Mesenchymal stem cell (in vitro differentiated cells and primary cell): Measurements from ENCODE around the gene RAB7A.
A peak's percentile ranks its signal among the peaks of the same experiment; 100 is the strongest.

Experiments
- DNase-seq: peaks from one replicate; pipeline ENCODE4 v3.0.0-alpha.2; 2013
- H2AFZ ChIP-seq: one replicate; pipeline ENCODE4 v1.6.1; 2013; ENCODE audit warnings: low read depth, mild to moderate bottlenecking, control low read depth, inconsistent platforms, low read length, moderate library complexity
- H2AK5ac ChIP-seq: 2 replicates; pipeline ENCODE4 v1.6.1; 2013; ENCODE audit warnings: low read length, moderate library complexity, mild to moderate bottlenecking, inconsistent platforms; ENCODE audit not compliant: severe bottlenecking
- H2BK120ac ChIP-seq: one replicate; pipeline ENCODE4 v1.6.1; 2013; ENCODE audit warnings: low read depth, mild to moderate bottlenecking, inconsistent platforms, low read length, moderate library complexity
- H2BK12ac ChIP-seq, 2 experiments: one replicate each; pipeline ENCODE4 v1.6.1; 2013; ENCODE audit warnings: inconsistent platforms in 2 of 2, low read length in 2 of 2, mild to moderate bottlenecking in 2 of 2, moderate library complexity in 2 of 2, control low read depth in 1 of 2
- H2BK15ac ChIP-seq: one replicate; pipeline ENCODE4 v1.6.1; 2013; ENCODE audit warnings: mild to moderate bottlenecking, low read depth, inconsistent platforms; ENCODE audit not compliant: poor library complexity, severe bottlenecking
- H2BK5ac ChIP-seq: 2 replicates; pipeline ENCODE4 v1.6.1; 2013; ENCODE audit warnings: low read depth, mild to moderate bottlenecking, low read length, control low read depth, inconsistent platforms; ENCODE audit not compliant: poor library complexity, severe bottlenecking
- H3K14ac ChIP-seq, 2 experiments: one replicate each; pipeline ENCODE4 v1.6.1; 2013; ENCODE audit warnings: inconsistent platforms in 2 of 2, low read length in 2 of 2, control low read depth in 1 of 2, mild to moderate bottlenecking in 1 of 2, moderate library complexity in 1 of 2
- H3K18ac ChIP-seq, 2 experiments: one replicate each; pipeline ENCODE4 v1.6.1; 2013; ENCODE audit warnings: inconsistent platforms in 2 of 2, low read length in 2 of 2, control low read depth in 1 of 2, low read depth in 1 of 2, mild to moderate bottlenecking in 1 of 2
- H3K23ac ChIP-seq, 2 experiments: one replicate each; pipeline ENCODE4 v1.6.1; 2013; ENCODE audit warnings: inconsistent platforms in 2 of 2, low read length in 2 of 2, mild to moderate bottlenecking in 2 of 2, moderate library complexity in 2 of 2, control low read depth in 1 of 2
- H3K27ac ChIP-seq: 2 replicates; pipeline ENCODE4 v1.5.1; 2013; ENCODE audit warnings: mild to moderate bottlenecking, moderate library complexity, low read length, control low read depth, inconsistent platforms; ENCODE audit not compliant: poor library complexity, severe bottlenecking
- H3K27me3 ChIP-seq, 2 experiments: 2 replicates each; pipeline versions ENCODE4 v1.6.1 to v1.7.0; 2013; ENCODE audit warnings: low read length in 2 of 2, mild to moderate bottlenecking in 2 of 2, moderate library complexity in 2 of 2, control low read depth in 1 of 2, inconsistent platforms in 1 of 2; ENCODE audit not compliant: control insufficient read depth in 1 of 2, insufficient read depth in 1 of 2
- H3K36me3 ChIP-seq, 2 experiments: 2 replicates each; pipeline versions ENCODE4 v1.6.1 to v1.7.0; 2013; ENCODE audit warnings: low read length in 2 of 2, control low read depth in 1 of 2, inconsistent platforms in 1 of 2, low read depth in 1 of 2, mild to moderate bottlenecking in 1 of 2; ENCODE audit not compliant: insufficient read depth in 2 of 2, control insufficient read depth in 1 of 2
- H3K4ac ChIP-seq, 2 experiments: one replicate each; pipeline ENCODE4 v1.6.1; 2013; ENCODE audit warnings: inconsistent platforms in 2 of 2, low read length in 2 of 2, mild to moderate bottlenecking in 2 of 2, moderate library complexity in 2 of 2, control low read depth in 1 of 2, low read depth in 1 of 2
- H3K4me1 ChIP-seq: 2 replicates; pipeline ENCODE4 v1.6.1; 2013; ENCODE audit warnings: low read depth, low read length, control low read depth; ENCODE audit not compliant: control insufficient read depth, insufficient read depth
- H3K4me2 ChIP-seq: 2 replicates; pipeline ENCODE4 v1.6.1; 2013; ENCODE audit warnings: low read length, mild to moderate bottlenecking, inconsistent platforms; ENCODE audit not compliant: poor library complexity, severe bottlenecking
- H3K4me3 ChIP-seq, 2 experiments: 2 replicates each; pipeline versions ENCODE4 v1.5.1 to v1.7.0; 2013; ENCODE audit warnings: low read length in 2 of 2, mild to moderate bottlenecking in 2 of 2, control low read depth in 1 of 2, low read depth in 1 of 2; ENCODE audit not compliant: insufficient read depth in 1 of 2
- H3K79me1 ChIP-seq: replicated peaks from 2 replicates; pipeline ENCODE4 v1.6.1; 2013; ENCODE audit warnings: mild to moderate bottlenecking, control low read depth, low read length, inconsistent platforms; ENCODE audit not compliant: poor library complexity, severe bottlenecking
- H3K9ac ChIP-seq: 2 replicates; pipeline ENCODE4 v1.7.0; 2013; ENCODE audit warnings: mild to moderate bottlenecking, low read length, moderate library complexity
- H3K9me3 ChIP-seq: 2 replicates; pipeline ENCODE4 v1.7.0; 2013; ENCODE audit warnings: mild to moderate bottlenecking, low read length; ENCODE audit not compliant: control insufficient read depth
- H4K8ac ChIP-seq: one replicate; pipeline ENCODE4 v1.6.1; 2013; ENCODE audit warnings: inconsistent platforms, mild to moderate bottlenecking, low read length, moderate library complexity
- H4K91ac ChIP-seq: one replicate; pipeline ENCODE4 v1.6.1; 2013; ENCODE audit warnings: mild to moderate bottlenecking, low read length, inconsistent platforms
- WGBS: methylation state at CpG from one replicate; pipeline ENCODE4 v1.1.7; 2013; ENCODE audit warnings: mixed read lengths; 5-methylcytosine and 5-hydroxymethylcytosine counted together

Gene RAB7A

DNA sequence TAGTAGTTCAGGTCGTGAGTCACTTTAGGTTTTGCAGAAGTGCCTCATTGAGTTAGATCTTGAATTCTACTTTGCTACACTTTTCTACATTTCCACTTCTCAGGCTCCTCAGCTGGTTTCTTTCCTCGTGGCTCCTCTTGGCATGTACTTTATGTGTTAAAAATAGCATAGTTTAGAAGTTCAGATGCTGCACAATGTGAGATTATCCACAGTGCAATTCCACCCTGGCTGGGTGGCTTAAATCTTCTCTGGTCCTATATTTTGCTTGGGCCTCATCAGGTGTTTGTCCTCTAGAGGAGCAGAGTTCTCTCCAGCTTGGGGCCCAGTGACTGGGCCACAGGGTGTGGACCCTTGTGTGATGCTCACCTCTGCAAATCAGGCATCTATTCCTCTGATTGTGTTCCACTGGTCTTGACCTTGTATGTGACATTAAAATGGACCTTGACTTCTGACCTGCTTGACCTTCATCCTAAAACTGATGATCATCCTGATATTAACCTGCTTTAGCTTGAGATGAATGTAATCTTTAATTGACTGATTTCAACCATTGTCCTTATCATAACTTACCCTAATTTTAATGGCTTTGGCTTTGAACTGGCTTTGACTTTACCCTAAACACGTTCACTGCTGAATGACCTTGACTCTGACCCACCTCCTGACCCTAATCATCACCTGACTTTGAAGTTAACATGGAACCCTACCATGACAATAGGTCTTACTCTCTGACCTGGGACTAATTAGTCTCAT lies 89.5 kb downstream of the RAB7A start:
- H3K9me3 ChIP-seq: no peaks in the 10 kb centered on the region
- H3K4me3 ChIP-seq: no peak overlapping the region
- H2AFZ ChIP-seq: no peak overlapping the region
- H3K36me3 ChIP-seq: peaks cover 31 to 94% of the 10 kb centered on the region in 2 experiments
- no peak overlapping the region for H3K18ac ChIP-seq
- H3K23ac ChIP-seq: no peak overlapping the region
- H3K27me3 ChIP-seq: no peaks in the 10 kb centered on the region
- no peak overlapping the region for H3K14ac ChIP-seq
- no peak overlapping the region for H2BK5ac ChIP-seq
- no peak overlapping the region for H4K91ac ChIP-seq
- DNase-seq: no peak
- no peak overlapping the region for H2BK12ac ChIP-seq
- no peak overlapping the region for H3K9ac ChIP-seq
- peaks cover 33% of the 10 kb centered on the region for H3K79me1 ChIP-seq
- H4K8ac ChIP-seq: no peak overlapping the region
- no peak overlapping the region for H2AK5ac ChIP-seq
- H3K4ac ChIP-seq: no peak overlapping the region
- no peak overlapping the region for H3K4me2 ChIP-seq
- H3K4me1 ChIP-seq: no peaks in the 10 kb centered on the region
- no peak overlapping the region for H3K27ac ChIP-seq
- no peak overlapping the region for H2BK15ac ChIP-seq
- 94% methylated on average over 2 of the region's 3 CpGs for WGBS
- no peak overlapping the region for H2BK120ac ChIP-seq

DNA sequence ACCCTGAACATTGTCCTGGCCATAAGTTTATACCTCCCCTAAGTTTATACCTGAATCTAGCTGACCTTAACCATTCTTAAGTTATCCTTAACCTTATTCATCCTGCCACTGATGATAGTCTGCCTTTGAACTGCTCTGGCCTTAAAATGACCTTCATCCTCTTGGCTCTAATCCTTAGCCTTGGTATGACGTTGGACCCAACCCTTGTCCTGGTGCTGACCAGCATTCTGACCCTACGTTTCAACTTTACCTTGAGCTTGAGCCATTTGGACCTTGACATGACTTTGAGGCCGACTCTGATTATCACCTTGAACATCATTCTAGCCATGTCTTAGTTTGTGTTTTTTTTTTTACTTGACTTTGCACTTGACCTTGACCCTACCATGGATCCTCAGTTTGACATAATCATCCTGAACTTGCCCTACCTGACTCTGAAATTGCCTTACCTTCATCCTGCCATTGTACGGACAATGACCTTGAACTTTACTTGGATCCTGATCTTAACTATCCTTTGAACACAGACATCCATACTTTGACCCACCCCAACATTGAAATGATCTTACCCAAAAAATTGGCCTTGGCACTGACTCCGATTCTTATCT lies 92.3 kb downstream of the RAB7A start:
- no peak overlapping the region for H3K4me2 ChIP-seq
- no peak overlapping the region for H4K8ac ChIP-seq
- no peaks in the 10 kb centered on the region for H3K9me3 ChIP-seq
- no peak overlapping the region for H2BK15ac ChIP-seq
- no peak overlapping the region for H3K4me3 ChIP-seq
- peaks cover 23% of the 10 kb centered on the region for H3K79me1 ChIP-seq
- DNase-seq: no peak
- 97% methylated on average over 5 of the region's 5 CpGs for WGBS
- no peak overlapping the region for H3K14ac ChIP-seq
- H2BK120ac ChIP-seq: no peak overlapping the region
- H3K18ac ChIP-seq: no peak overlapping the region
- H3K27ac ChIP-seq: no peak overlapping the region
- H3K36me3 ChIP-seq: peaks cover 22 to 80% of the 10 kb centered on the region in 2 experiments
- H3K4me1 ChIP-seq: no peaks in the 10 kb centered on the region
- no peak overlapping the region for H2BK5ac ChIP-seq
- H2BK12ac ChIP-seq: no peak overlapping the region
- no peak overlapping the region for H3K23ac ChIP-seq
- no peak overlapping the region for H4K91ac ChIP-seq
- no peak overlapping the region for H2AK5ac ChIP-seq
- no peaks in the 10 kb centered on the region for H3K27me3 ChIP-seq
- H2AFZ ChIP-seq: no peak overlapping the region
- no peak overlapping the region for H3K9ac ChIP-seq
- H3K4ac ChIP-seq: no peak overlapping the region

DNA sequence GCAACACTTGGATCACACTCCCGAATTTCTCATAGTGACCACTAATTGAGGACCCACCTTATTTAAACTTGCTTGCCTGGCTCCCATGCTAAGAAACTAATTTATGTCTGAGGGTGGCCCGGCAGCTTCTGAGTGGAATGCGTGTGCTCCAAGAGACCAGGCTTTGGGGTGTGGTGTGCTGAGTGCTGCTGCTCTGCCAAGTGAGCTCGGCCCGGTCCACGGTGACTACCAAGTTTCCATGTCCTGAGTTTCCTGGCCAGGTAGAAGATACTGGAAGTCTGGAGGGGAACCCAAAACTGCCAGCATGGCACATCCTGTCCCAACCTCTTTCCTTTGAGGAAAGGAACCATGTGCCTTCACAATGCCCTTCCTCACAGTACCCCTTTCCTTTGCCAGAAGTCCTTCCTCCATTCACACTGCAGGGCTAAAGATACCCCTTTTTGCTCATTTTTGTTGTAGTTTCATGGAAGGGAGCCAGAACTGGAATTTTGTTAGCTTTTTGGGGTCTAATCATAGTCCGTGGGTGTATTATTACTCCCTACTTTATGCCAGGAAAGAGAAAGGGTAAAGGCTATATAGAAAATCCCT lies 94.4 kb downstream of the RAB7A start:
- Histone ChIP-seq H2BK15ac (no peak overlapping the region), H3K4me1 (no peaks in the 10 kb centered on the region), H3K27ac (no peak overlapping the region)

DNA sequence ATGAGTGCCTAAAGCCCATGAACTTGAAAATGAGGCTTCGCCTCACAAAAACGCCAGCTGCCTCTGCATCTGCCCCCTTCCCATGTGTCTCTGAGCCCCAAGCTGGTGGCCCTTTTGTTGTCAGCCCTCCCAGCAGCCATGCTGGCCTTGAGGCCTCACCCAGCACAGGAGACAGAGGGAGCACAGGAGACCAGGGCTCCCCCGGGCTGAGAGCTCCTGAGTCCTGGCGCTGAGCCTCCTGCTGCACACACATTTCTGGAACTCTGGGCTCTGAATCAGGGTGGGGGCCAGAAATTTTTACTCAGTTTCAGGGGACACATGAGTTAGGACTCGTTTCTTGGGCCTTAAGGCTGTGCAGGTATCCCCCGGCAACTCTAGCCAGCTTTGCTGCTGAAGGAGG lies 97.0 kb downstream of the RAB7A start:
- WGBS: 93% methylated on average over 6 of the region's 6 CpGs

More for the DNA sequence above, 94.4 kb downstream of the RAB7A start:
- Histone ChIP-seq H2AK5ac (no peak overlapping the region), H3K27me3 (no peaks in the 10 kb centered on the region), H2BK5ac (no peak overlapping the region), H4K8ac (no peak overlapping the region), H2BK12ac (no peak overlapping the region), H3K14ac (no peak overlapping the region), H3K9ac (no peak overlapping the region), H3K36me3 (peaks cover 33 to 59% of the 10 kb centered on the region in 2 experiments), H3K4ac (no peak overlapping the region), H3K23ac (peak overlapping the region in 1 of 2 experiments; percentile 74), H3K4me2 (no peak overlapping the region), H3K18ac (no peak overlapping the region), H3K4me3 (no peak overlapping the region), H2BK120ac (no peak overlapping the region), H2AFZ (no peak overlapping the region), H3K9me3 (no peaks in the 10 kb centered on the region), H4K91ac (no peak overlapping the region), H3K79me1 (peaks cover 15% of the 10 kb centered on the region)
- DNase-seq: no peak
- WGBS: 98% methylated on average over 7 of the region's 7 CpGs

More for the DNA sequence above, 97.0 kb downstream of the RAB7A start:
- no peak overlapping the region for H2AK5ac ChIP-seq
- no peak overlapping the region for H3K18ac ChIP-seq
- no peak overlapping the region for H3K27ac ChIP-seq
- H3K4me2 ChIP-seq: no peak overlapping the region
- no peak overlapping the region for H2BK15ac ChIP-seq
- H2BK12ac ChIP-seq: no peak overlapping the region
- no peak overlapping the region for H2BK5ac ChIP-seq
- H2BK120ac ChIP-seq: no peak overlapping the region
- H3K14ac ChIP-seq: no peak overlapping the region
- no peak overlapping the region for H3K23ac ChIP-seq
- no peak overlapping the region for H3K4me3 ChIP-seq
- H3K79me1 ChIP-seq: peaks cover 9% of the 10 kb centered on the region
- H3K4me1 ChIP-seq: no peaks in the 10 kb centered on the region
- H2AFZ ChIP-seq: no peak overlapping the region
- H3K27me3 ChIP-seq: no peaks in the 10 kb centered on the region
- no peak for DNase-seq
- H3K9ac ChIP-seq: no peak overlapping the region
- peak overlapping the region; percentile 64 for H4K8ac ChIP-seq
- H3K36me3 ChIP-seq: peaks cover 27 to 35% of the 10 kb centered on the region in 2 experiments
- no peak overlapping the region for H4K91ac ChIP-seq
- H3K4ac ChIP-seq: no peak overlapping the region
- H3K9me3 ChIP-seq: no peaks in the 10 kb centered on the region
